Measurements from ENCODE around the gene ZMYM3.
"Not testable (repeated sequence)": the region's sequence is repeated elsewhere in the genome, so short reads cannot be mapped to it uniquely, and the experiment has no call there.

The ZMYM3 gene

GRCh38 chrX:71254092-71254963 is at the start of gene ZMYM3:
Gene ZMYM3, minus strand, starts transcription at chrX:71254140. Its CDS starts 885 bp downstream, at chrX:71253255.
- DNase-seq (ENCODE audit: low read depth, low spot score) = peak; percentile 96

- no peak for DNase-seq (ENCODE audit: low read depth, low spot score)
Measured at GRCh38 chrX:71302461-71303213, 48.7 kb upstream of the ZMYM3 start.

GRCh38 chrX:71301195-71301924 is 47.4 kb upstream of the ZMYM3 start, which contains the start of gene ITGB1BP2:
Gene ITGB1BP2, plus strand, starts transcription at chrX:71301750. Its CDS starts 57 bp downstream, at chrX:71301807.
- DNase-seq (ENCODE audit: low read depth, low spot score) = peak; percentile 44

GRCh38 chrX:71300495-71300894 is 46.6 kb upstream of the ZMYM3 start:
- not testable (repeated sequence) for DNase-seq (ENCODE audit: low read depth, low spot score)

GRCh38 chrX:71300064-71300463 is 46.1 kb upstream of the ZMYM3 start:
- DNase-seq (ENCODE audit: low read depth, low spot score) = not testable (repeated sequence)

DNA sequence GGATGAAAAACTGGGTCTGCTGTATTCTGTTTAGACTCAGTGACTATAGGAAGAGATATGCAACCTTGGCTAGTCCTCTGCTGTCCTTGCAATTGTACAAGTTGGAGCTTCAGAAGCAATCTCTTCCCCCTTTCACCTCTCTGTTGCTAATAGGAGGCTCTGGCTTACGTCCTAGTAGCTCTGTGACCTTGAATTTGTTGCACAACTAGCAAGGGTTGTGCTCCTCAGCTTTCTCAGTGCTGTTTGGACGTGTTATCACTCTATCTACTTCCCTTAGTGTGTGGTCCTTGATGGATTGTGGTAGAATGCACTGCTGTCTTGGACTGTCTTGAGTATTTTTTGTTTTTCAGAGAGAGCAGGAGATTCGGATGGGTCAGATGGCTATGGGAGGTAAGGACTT is 44.2 kb upstream of the ZMYM3 start:
- DNase-seq (ENCODE audit: low read depth, low spot score) = no peak

- DNase-seq (ENCODE audit: low read depth, low spot score) = no peak
Measured at GRCh38 chrX:71296806-71297205, 42.9 kb upstream of the ZMYM3 start.

DNA sequence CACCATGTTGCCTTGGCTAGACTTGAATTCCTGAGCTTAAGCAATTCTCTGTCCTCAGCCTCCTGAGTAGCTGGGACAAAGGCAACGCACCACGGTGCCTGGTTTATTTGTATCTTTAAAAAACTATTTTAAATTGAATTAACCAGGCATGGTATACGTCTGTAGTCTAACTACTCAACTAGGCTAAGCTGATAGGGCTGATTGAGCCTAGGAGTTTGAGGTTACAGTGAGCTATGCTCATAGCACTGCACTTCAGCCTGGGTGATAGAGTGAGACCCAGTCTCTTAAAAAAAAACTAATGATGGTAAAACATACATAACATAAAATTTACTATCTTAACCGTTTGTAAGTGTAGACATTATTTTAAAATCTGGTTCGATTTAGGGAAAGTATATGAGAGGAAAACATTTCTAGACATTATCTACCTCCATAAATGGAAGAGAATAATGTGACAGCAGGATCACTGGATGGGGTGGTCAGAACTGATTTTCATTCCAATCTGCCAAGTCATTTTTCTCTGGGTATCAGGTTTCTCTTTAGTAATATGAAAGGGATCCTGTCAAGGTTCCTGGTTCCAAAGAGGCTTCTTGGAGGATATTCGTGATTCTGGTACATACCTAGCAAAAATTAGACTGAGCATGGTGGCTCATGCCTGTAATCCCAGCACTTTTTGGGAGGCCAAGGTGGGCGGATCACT is 38.9 kb upstream of the ZMYM3 start:
- no peak for DNase-seq (ENCODE audit: low read depth, low spot score)

- DNase-seq (ENCODE audit: low read depth, low spot score) = no peak
Measured at GRCh38 chrX:71291381-71291780, 37.4 kb upstream of the ZMYM3 start.

GRCh38 chrX:71285929-71286328 is 32.0 kb upstream of the ZMYM3 start:
- DNase-seq (ENCODE audit: low read depth, low spot score) = no peak

DNA sequence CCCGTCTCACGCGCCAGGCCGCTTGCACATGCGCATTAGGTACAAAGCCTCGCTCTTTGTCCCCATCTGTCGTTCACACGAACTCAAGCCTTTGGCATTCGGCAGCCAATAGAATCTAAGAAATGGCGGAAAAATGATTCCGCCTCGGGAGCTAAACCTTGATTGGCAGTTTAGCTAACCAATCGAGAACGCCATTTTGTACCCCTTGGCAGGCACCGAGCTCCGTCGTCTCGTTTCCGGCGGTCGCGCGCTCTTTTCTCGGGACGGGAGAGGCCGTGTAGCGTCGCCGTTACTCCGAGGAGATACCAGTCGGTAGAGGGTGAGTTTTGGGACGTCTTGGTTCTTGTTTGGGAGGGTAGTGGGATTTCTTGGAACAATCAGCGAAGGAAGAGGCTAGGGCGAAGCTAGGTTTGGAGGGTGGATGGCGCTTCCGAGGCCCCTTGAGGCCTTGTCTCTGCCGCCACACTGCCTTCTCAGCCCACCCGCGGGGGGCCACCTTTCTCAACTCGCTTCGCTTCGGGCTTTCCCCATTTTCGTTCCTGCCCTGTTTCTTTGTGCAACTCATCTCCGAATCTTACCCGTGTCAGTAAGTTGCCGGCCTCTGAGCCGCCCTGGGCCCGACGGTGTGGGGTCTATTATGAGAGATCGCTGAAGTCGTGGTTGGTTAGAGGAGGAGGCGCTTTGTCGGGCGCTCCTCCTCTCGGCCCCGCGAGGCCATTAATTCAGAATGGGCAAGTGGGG is 29.6 kb upstream of the ZMYM3 start, which contains the start of gene NONO:
Gene NONO, plus strand, starts transcription at position 233 of the 741 bp plus-strand sequence. CDS start 7,003 bp downstream, outside the sequence.
- DNase-seq (ENCODE audit: low read depth, low spot score) = peak; percentile 100

GRCh38 chrX:71282514-71283402 is 28.8 kb upstream of the ZMYM3 start:
- no peak for DNase-seq (ENCODE audit: low read depth, low spot score)

- not testable (repeated sequence) for DNase-seq (ENCODE audit: low read depth, low spot score)
Measured at GRCh38 chrX:71281300-71281699, 27.4 kb upstream of the ZMYM3 start.

DNA sequence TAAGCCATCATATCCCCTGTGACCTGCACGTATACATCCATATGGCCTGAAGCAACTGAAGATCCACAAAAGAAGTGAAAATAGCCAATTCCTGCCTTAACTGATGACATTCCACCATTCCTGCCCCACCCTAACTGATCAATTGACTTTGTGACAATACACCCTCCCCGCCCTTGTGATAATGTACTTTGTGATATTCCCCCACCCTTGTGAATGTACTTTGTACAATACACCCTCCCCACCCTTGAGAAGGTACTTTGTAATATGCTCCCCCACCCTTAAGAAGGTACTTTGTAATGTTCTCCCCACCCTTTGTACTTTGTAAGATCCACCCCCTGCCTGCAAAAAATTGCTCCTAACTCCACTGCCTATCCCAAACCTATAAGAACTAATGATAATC is 18.4 kb upstream of the ZMYM3 start:
- not testable (repeated sequence) for DNase-seq (ENCODE audit: low read depth, low spot score)

DNA sequence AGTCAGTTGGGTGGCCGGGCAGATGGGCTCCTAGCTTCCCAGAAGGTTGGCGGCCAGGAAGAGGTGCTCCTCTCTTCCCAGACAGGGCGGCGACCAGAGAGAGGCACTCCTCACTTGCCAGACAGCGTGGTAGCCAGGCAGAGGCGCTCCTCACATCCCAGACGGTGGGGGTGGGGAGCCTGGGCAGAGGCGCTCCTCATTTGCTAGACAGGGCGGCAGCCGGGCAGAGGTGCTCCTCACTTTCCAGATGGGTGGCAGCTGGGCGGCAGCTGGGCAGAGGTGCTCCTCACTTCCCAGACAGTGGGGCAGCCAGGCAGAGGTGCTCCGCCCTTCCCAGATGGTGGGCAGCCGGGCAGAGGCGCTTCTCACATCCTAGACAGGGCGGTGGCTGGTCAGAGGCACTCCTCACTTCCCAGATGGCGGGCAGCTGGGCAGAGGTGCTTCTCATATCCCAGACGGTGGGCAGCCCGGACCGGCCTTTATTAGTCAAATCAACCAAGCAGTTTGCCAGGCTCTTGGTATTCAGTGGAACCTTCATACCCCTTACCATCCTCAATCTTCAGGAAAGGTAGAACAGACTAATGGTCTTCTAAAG is 16.0 kb upstream of the ZMYM3 start:
- no peak for DNase-seq (ENCODE audit: low read depth, low spot score)

DNA sequence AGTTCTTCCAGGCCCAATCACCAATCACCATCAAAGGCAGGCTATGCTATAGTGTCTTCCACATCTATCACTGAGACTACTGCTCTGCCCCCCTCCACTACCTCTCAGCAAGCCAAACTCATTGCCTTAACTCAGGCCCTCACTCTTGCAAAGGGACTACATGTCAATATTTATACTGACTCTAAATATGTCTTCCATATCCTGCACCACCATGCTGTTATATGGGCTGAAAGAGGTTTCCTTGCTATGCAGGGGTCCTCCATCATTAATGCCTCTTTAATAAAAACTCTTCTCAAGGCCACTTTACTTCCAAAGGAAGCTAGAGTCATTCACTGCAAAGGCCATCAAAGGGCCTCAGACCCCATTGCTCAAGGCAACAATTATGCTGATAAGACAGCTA is 14.7 kb upstream of the ZMYM3 start:
- not testable (repeated sequence) for DNase-seq (ENCODE audit: low read depth, low spot score)

- no peak for DNase-seq (ENCODE audit: low read depth, low spot score)
Measured at GRCh38 chrX:71256856-71257255, 2.9 kb upstream of the ZMYM3 start.

- no peak for DNase-seq (ENCODE audit: low read depth, low spot score)
Measured at GRCh38 chrX:71256051-71256450, 2.1 kb upstream of the ZMYM3 start.
